OCI-LY3 (cell line): Measurements from ENCODE around the gene SLC1A6.

Source experiments
- H2AFZ ChIP-seq: fragments of 200-600, 300-600 bp; shearing (Covaris generic); 2 replicates; pipeline ENCODE4 v1.6.0; 2014; ENCODE audit warnings: antibody characterized with exemption, low read depth, low read length
- H3K27ac ChIP-seq: fragments of 200-600, 300-600 bp; sonication (generic); 2 replicates; pipeline ENCODE4 v1.5.1; 2014; ENCODE audit warnings: mild to moderate bottlenecking, low read length, moderate library complexity, mixed read lengths
- H3K27me3 ChIP-seq: fragments of 200-600, 300-600 bp; sonication (generic); 2 replicates; pipeline ENCODE4 v1.6.1; 2014; ENCODE audit warnings: low read depth, low read length, mixed read lengths
- H3K36me3 ChIP-seq: fragments of 200-600, 300-600 bp; sonication (generic); replicated peaks from 2 replicates; pipeline ENCODE3; 2014; ENCODE audit warnings: low read depth, low read length, mixed read lengths
- H3K4me1 ChIP-seq: fragments of 300-600, 200-600 bp; sonication (generic); 2 replicates; pipeline ENCODE4 v1.6.1; 2014; ENCODE audit warnings: low read length, mixed read lengths
- H3K4me2 ChIP-seq: fragments of 200-600, 300-600 bp; sonication (generic); 2 replicates; pipeline ENCODE4 v1.6.1; 2014; ENCODE audit warnings: low read length, mixed read lengths
- H3K4me3 ChIP-seq: fragments of 300-600, 200-600 bp; sonication (generic); 2 replicates; pipeline ENCODE4 v1.5.1; 2014; ENCODE audit warnings: antibody characterized with exemption, mild to moderate bottlenecking, low read length, moderate library complexity
- H3K79me2 ChIP-seq: fragments of 300-600, 200-600 bp; shearing (Covaris generic); 2 replicates; pipeline ENCODE4 v1.6.1; 2014; ENCODE audit warnings: mild to moderate bottlenecking, low read length, mixed read lengths
- H3K9ac ChIP-seq: fragments of 300-600, 200-600 bp; shearing (Covaris generic); 2 replicates; pipeline ENCODE4 v1.6.0; 2014; ENCODE audit warnings: mild to moderate bottlenecking, low read length, moderate library complexity
- H3K9me3 ChIP-seq: fragments of 200-600, 300-600 bp; shearing (Covaris generic); 2 replicates; pipeline ENCODE4 v1.6.1; 2014; ENCODE audit warnings: low read length, mixed read lengths; ENCODE audit not compliant: insufficient read depth
- H4K20me1 ChIP-seq: fragments of 200-600, 300-600 bp; sonication (generic); 2 replicates; pipeline ENCODE4 v1.6.1; 2016; ENCODE audit warnings: low read length, mixed read lengths; ENCODE audit not compliant: insufficient read depth
- CTCF ChIP-seq: fragments of 200-600, 300-600 bp; sonication (generic); IDR thresholded peaks from 2 replicates; pipeline ENCODE4 v1.5.1; 2014; ENCODE audit warnings: antibody characterized with exemption, low read length, low read depth
- EZH2phosphoT487 ChIP-seq: fragments of 200-600 bp; shearing (Covaris generic); IDR thresholded peaks from 2 replicates; pipeline ENCODE4 v1.6.1; 2018; ENCODE audit warnings: antibody characterized with exemption, mixed run types, low read depth

SLC1A6 gene

GRCh38 chr19:14972676-14973075 lies 7.0 kb downstream of the SLC1A6 start:
- no peak overlapping the region for H3K4me3 ChIP-seq
- no peaks in the 10 kb centered on the region for H4K20me1 ChIP-seq
- no peaks in the 10 kb centered on the region for H3K4me1 ChIP-seq
- H3K4me2 ChIP-seq, result no peak overlapping the region
- H2AFZ ChIP-seq, result no peak overlapping the region
- H3K79me2 ChIP-seq, result no peaks in the 10 kb centered on the region
- no peak overlapping the region for H3K27ac ChIP-seq
- H3K36me3 ChIP-seq, result no peaks in the 10 kb centered on the region
- H3K27me3 ChIP-seq, result no peaks in the 10 kb centered on the region
- no peaks in the 10 kb centered on the region for H3K9me3 ChIP-seq
- TF ChIP-seq EZH2phosphoT487 (no peak), CTCF (no peak)
- no peak overlapping the region for H3K9ac ChIP-seq

GRCh38 chr19:14971474-14971873 lies 8.2 kb downstream of the SLC1A6 start:
- H3K79me2 ChIP-seq, result no peaks in the 10 kb centered on the region
- H3K4me3 ChIP-seq, result no peak overlapping the region
- no peaks in the 10 kb centered on the region for H3K27me3 ChIP-seq
- TF ChIP-seq EZH2phosphoT487 (no peak), CTCF (no peak)
- no peak overlapping the region for H2AFZ ChIP-seq
- H3K9me3 ChIP-seq, result no peaks in the 10 kb centered on the region
- no peaks in the 10 kb centered on the region for H3K4me1 ChIP-seq
- H3K27ac ChIP-seq, result no peak overlapping the region
- H3K36me3 ChIP-seq, result no peaks in the 10 kb centered on the region
- H4K20me1 ChIP-seq, result no peaks in the 10 kb centered on the region
- no peak overlapping the region for H3K9ac ChIP-seq
- no peak overlapping the region for H3K4me2 ChIP-seq

GRCh38 chr19:14968247-14968646 lies 11.4 kb downstream of the SLC1A6 start:
- Histone ChIP-seq H3K27ac (no peak overlapping the region), H3K27me3 (no peaks in the 10 kb centered on the region), H3K9ac (no peak overlapping the region), H3K4me2 (no peak overlapping the region), H2AFZ (no peak overlapping the region), H3K9me3 (no peaks in the 10 kb centered on the region), H3K4me1 (no peaks in the 10 kb centered on the region), H4K20me1 (no peaks in the 10 kb centered on the region), H3K79me2 (no peaks in the 10 kb centered on the region), H3K36me3 (no peaks in the 10 kb centered on the region), H3K4me3 (no peak overlapping the region)
- TF ChIP-seq EZH2phosphoT487 (no peak), CTCF (no peak)

- Histone ChIP-seq H3K4me1 (no peaks in the 10 kb centered on the region), H3K9ac (no peak overlapping the region), H3K9me3 (peaks cover 22% of the 10 kb centered on the region), H3K36me3 (no peaks in the 10 kb centered on the region), H3K27me3 (no peaks in the 10 kb centered on the region), H3K27ac (no peak overlapping the region), H3K79me2 (no peaks in the 10 kb centered on the region), H3K4me2 (no peak overlapping the region), H2AFZ (no peak overlapping the region), H4K20me1 (no peaks in the 10 kb centered on the region), H3K4me3 (no peak overlapping the region)
- TF ChIP-seq EZH2phosphoT487 (no peak), CTCF (no peak)
Measured at GRCh38 chr19:14961956-14962685, 17.5 kb downstream of the SLC1A6 start.
